Endothelial cell of umbilical vein (primary cell): ENCODE measurements around the gene MAP3K13. TPM values are rescaled to one million over a fixed set of nuclear protein-coding genes. Genes with fewer than 3 reads are reported as not detected.

Experiments used
- BruUV-seq: library from RNA; stranded (reverse); fragments of 400-500 nt; replicated peaks from 2 replicates; lab custom pipeline; 2021; lab: Mats Ljungman, UMichigan
- CTCF ChIA-PET: fragments of 300-600, 350-600 bp; sonication (Branson Sonifier 250); formaldehyde crosslinking; loops from one replicate; lab custom pipeline; 2021; ENCODE audit warnings: antibody characterized with exemption, inconsistent platforms; lab: Charles Lee
- POLR2A ChIA-PET: fragments of 300-600, 350-600 bp; sonication (Branson Sonifier 250); formaldehyde crosslinking; loops from one replicate; lab custom pipeline; 2021; ENCODE audit warnings: antibody characterized with exemption, inconsistent platforms; lab: Charles Lee
- DNase-seq: peaks from one replicate; pipeline ENCODE4 v3.0.0-alpha.2; 2011; ENCODE audit warnings: low read depth, low spot score
- FAIRE-seq: peaks from 2 replicates; lab custom pipeline; 2011; peaks lifted over from hg19 to GRCh38; lab: Jason Lieb, UNC
- H2AFZ ChIP-seq: 2 replicates; pipeline ENCODE4 v1.6.0; 2012; ENCODE audit warnings: low read depth, low read length, control low read depth, inconsistent platforms
- H3K27ac ChIP-seq: 2 replicates; pipeline ENCODE4 v1.5.1; 2011; ENCODE audit warnings: low read depth, mild to moderate bottlenecking, control low read depth, low read length, moderate library complexity; ENCODE audit not compliant: insufficient read depth
- H3K27me3 ChIP-seq, 2 experiments: 2 replicates each; pipeline versions ENCODE4 v1.6.0 to v1.6.1; 2011; ENCODE audit warnings: low read length in 2 of 2, mixed read lengths in 1 of 2; ENCODE audit not compliant: control insufficient read depth in 2 of 2, insufficient read depth in 2 of 2
- H3K36me3 ChIP-seq, 2 experiments: 2 replicates in 1 of 2; 3 replicates in 1 of 2; pipeline ENCODE4 v1.5.1; 2011; ENCODE audit warnings: low read length in 2 of 2, mild to moderate bottlenecking in 1 of 2, moderate library complexity in 1 of 2; ENCODE audit not compliant: control insufficient read depth in 2 of 2, insufficient read depth in 2 of 2; ENCODE audit errors: extremely low read depth in 1 of 2
- H3K4me1 ChIP-seq: 3 replicates; pipeline ENCODE4 v1.5.1; 2011; ENCODE audit warnings: mild to moderate bottlenecking, low read length; ENCODE audit not compliant: control insufficient read depth, insufficient read depth; ENCODE audit errors: extremely low read depth
- H3K4me2 ChIP-seq: 2 replicates; pipeline ENCODE4 v1.6.1; 2011; ENCODE audit warnings: low read length, control low read depth, mixed read lengths; ENCODE audit not compliant: insufficient read depth
- H3K4me3 ChIP-seq, 3 experiments: fragments of 200-600 bp in 1 of 3; sonication (generic), shearing (Covaris generic) in 1 of 3; replicated peaks in 1 of 3; 2 replicates each; pipeline ENCODE4 v1.5.1; 2011 to 2016; ENCODE audit warnings: control low read depth in 3 of 3, low read length in 3 of 3, mild to moderate bottlenecking in 2 of 3, inconsistent platforms in 1 of 3, low read depth in 1 of 3, moderate library complexity in 1 of 3; ENCODE audit not compliant: insufficient read depth in 1 of 3
- H3K79me2 ChIP-seq: 2 replicates; pipeline ENCODE4 v1.6.0; 2012; ENCODE audit warnings: low read length, inconsistent platforms; ENCODE audit not compliant: control insufficient read depth, insufficient read depth
- H3K9ac ChIP-seq: replicated peaks from 2 replicates; pipeline ENCODE3; 2011; ENCODE audit warnings: low read length, control low read depth; ENCODE audit not compliant: insufficient read depth; ENCODE audit errors: extremely low read depth
- H3K9me1 ChIP-seq: replicated peaks from 3 replicates; pipeline ENCODE4 v1.6.0; 2011; ENCODE audit warnings: mild to moderate bottlenecking, low read length; ENCODE audit not compliant: control insufficient read depth, insufficient read depth; ENCODE audit errors: extremely low read depth
- H3K9me3 ChIP-seq: replicated peaks from 2 replicates; pipeline ENCODE4 v1.5.1; 2012; ENCODE audit warnings: low read length, inconsistent platforms; ENCODE audit not compliant: control insufficient read depth, insufficient read depth
- H4K20me1 ChIP-seq: replicated peaks from 2 replicates; pipeline ENCODE3; 2011; ENCODE audit warnings: mild to moderate bottlenecking, low read length; ENCODE audit not compliant: control insufficient read depth, insufficient read depth; ENCODE audit errors: extremely low read depth
- CTCF ChIP-seq, 2 donors: IDR thresholded peaks; 1 replicate in 1 of 2; 2 replicates in 1 of 2; pipeline ENCODE4 v1.5.1; 2011; ENCODE audit warnings: low read length in 2 of 2, mild to moderate bottlenecking in 2 of 2, moderate library complexity in 2 of 2, control low read depth in 1 of 2, inconsistent platforms in 1 of 2, low read depth in 1 of 2; ENCODE audit not compliant: insufficient read depth in 1 of 2; ENCODE audit errors: extremely low read depth in 1 of 2
- EZH2 ChIP-seq: IDR thresholded peaks from 2 replicates; pipeline ENCODE4 v1.6.1; 2012; ENCODE audit warnings: borderline replicate concordance, low read depth, mild to moderate bottlenecking, moderate library complexity, low read length, inconsistent platforms; ENCODE audit not compliant: severe bottlenecking
- FOS ChIP-seq: IDR thresholded peaks from 2 replicates; pipeline ENCODE4 v1.6.1; 2011; ENCODE audit warnings: mild to moderate bottlenecking, low read length, moderate library complexity, borderline replicate concordance; ENCODE audit not compliant: insufficient read depth
- GATA2 ChIP-seq: IDR thresholded peaks from 2 replicates; pipeline ENCODE4 v1.7.0; 2011; ENCODE audit warnings: low read depth, mild to moderate bottlenecking, moderate library complexity, mixed read lengths, low read length; ENCODE audit not compliant: insufficient read length, insufficient read depth
- JUN ChIP-seq: IDR thresholded peaks from 2 replicates; pipeline ENCODE4 v1.6.1; 2011; ENCODE audit warnings: borderline replicate concordance, low read depth; ENCODE audit not compliant: insufficient read length, insufficient read depth
- MAX ChIP-seq: IDR thresholded peaks from 2 replicates; pipeline ENCODE4 v1.6.1; 2011; ENCODE audit not compliant: insufficient read depth, insufficient read length
- MYC ChIP-seq: IDR thresholded peaks from one replicate; pipeline ENCODE4 v1.6.1; 2011; ENCODE audit warnings: mild to moderate bottlenecking, low read depth, low read length
- POLR2A ChIP-seq: IDR thresholded peaks from 2 replicates; pipeline ENCODE4 v1.6.1; 2012; ENCODE audit warnings: low read depth, mild to moderate bottlenecking, control low read depth, low read length
- POLR2AphosphoS5 ChIP-seq: IDR thresholded peaks from 2 replicates; pipeline ENCODE4 v1.6.1; 2012; ENCODE audit warnings: low read depth, mild to moderate bottlenecking, control low read depth, low read length, moderate library complexity; ENCODE audit not compliant: insufficient read depth
- dilution Hi-C: fragments of 300-500 bp; cut with MboI; formaldehyde crosslinking; loops from one replicate; pipeline ENCODE4 v1.15.0; 2019; ENCODE audit warnings: low sequenced_read_pairs; ENCODE audit not compliant: extremely low pct_ligation_motif_present
- intact Hi-C: fragments of 100-400 bp; cut with micrococcal nuclease; formaldehyde crosslinking; loops from one replicate; pipeline ENCODE4 v1.10.0; 2022
- polyA plus RNA-seq, 4 experiments: library from polyadenylated mRNA; depleted of rRNA in 3 of 4; stranded (reverse) in 3 of 4; unstranded in 1 of 4; fragments of >200 nt; gene quantifications; 2 replicates each; pipeline versions ENCODE4 v1.2.1 to v1.2.3, GENCODE V29; 2011 to 2012; ENCODE audit warnings: missing spikeins in 1 of 4
- total RNA-seq: library from RNA; stranded (reverse); gene quantifications from 2 replicates; pipeline ENCODE4 v1.2.3, GENCODE V29; 2021

The MAP3K13 gene
- total and polyA plus RNA-seq, 2 donors (not counting 3 experiments of a cell fraction or from before 2014, with no cell fraction given) = 6.2 to 15.4 TPM

- intact Hi-C loops = no loop called here
- POLR2A ChIA-PET = no interaction called here
Measured at GRCh38 chr3:185330238-185330637, 32.7 kb upstream of the MAP3K13 start.

More at GRCh38 chr3:185330238-185330637, 32.7 kb upstream of the MAP3K13 start:
- Histone ChIP-seq H3K79me2 (no peaks in the 10 kb centered on the region), H2AFZ (no peak overlapping the region), H4K20me1 (no peaks in the 10 kb centered on the region), H3K4me2 (no peak overlapping the region), H3K4me1 (peaks cover 3% of the 10 kb centered on the region), H3K9me1 (no peaks in the 10 kb centered on the region), H3K9me3 (no peaks in the 10 kb centered on the region), H3K4me3 (no peak overlapping the region), H3K27ac (no peak overlapping the region), H3K9ac (no peak overlapping the region), H3K36me3 (no peaks in the 10 kb centered on the region), H3K27me3 (no peaks in the 10 kb centered on the region)
- no TSS peak for BruUV-seq
- DNase-seq (no peak), FAIRE-seq (no peak)
- no peak for TF ChIP-seq GATA2
- no peak for TF ChIP-seq CTCF (IDR thresholded peaks at IDR 0.05; ENCODE audit: extremely low read depth in 1 of 2, insufficient read depth in 1 of 2, low read depth in 1 of 2, low read length in 2 of 2)
- TF ChIP-seq EZH2 = no peak
- TF ChIP-seq FOS = no peak
- no peak for TF ChIP-seq POLR2AphosphoS5
- TF ChIP-seq MYC = no peak
- no peak for TF ChIP-seq POLR2A
- TF ChIP-seq MAX = no peak
- TF ChIP-seq JUN = no peak
- dilution Hi-C loops = no loop called here
- CTCF ChIA-PET = interaction anchor here (0.9 kb wide), 1 partner anchor 22 kb away, joined by 5 read pairs; no protein-coding TSS in a partner anchor
